Left lung (tissue), 10 donors: ENCODE data around the gene PDZD7. TPM values are rescaled to one million over a fixed set of nuclear protein-coding genes. Genes with fewer than 3 reads are reported as not detected.

Experiments
- ATAC-seq: fragments of 200-7000 bp; cut with Tn5 transposase; one replicate; pipeline ENCODE4 v1.9.1; 2020; ENCODE audit warnings: moderate library complexity
- DNase-seq, 4 donors: peaks; one replicate each; pipeline ENCODE4 v3.0.0-alpha.2; 2013 to 2020
- H3K27ac ChIP-seq, 2 donors: fragments of 200-600 bp; sonication (generic) in 1 of 2; one replicate each; pipeline versions ENCODE4 v1.5.0 to v1.8.0; 2020 to 2021
- H3K27me3 ChIP-seq, 2 donors: fragments of 200-600 bp; sonication (generic) in 1 of 2; one replicate each; pipeline versions ENCODE4 v1.5.0 to v1.8.0; 2020 to 2021
- H3K36me3 ChIP-seq, 2 donors: fragments of 200-600 bp; sonication (generic) in 1 of 2; one replicate each; pipeline versions ENCODE4 v1.5.0 to v1.8.0; 2020 to 2021
- H3K4me1 ChIP-seq, 2 donors: fragments of 200-600 bp; one replicate each; pipeline ENCODE4 v1.8.0; 2021
- H3K4me3 ChIP-seq, 2 donors: fragments of 200-600 bp; sonication (generic) in 1 of 2; one replicate each; pipeline versions ENCODE4 v1.5.0 to v1.8.0; 2020 to 2021; ENCODE audit warnings: mild to moderate bottlenecking in 1 of 2
- H3K9me3 ChIP-seq, 2 donors: fragments of 200-600 bp; sonication (generic) in 1 of 2; one replicate each; pipeline versions ENCODE4 v1.5.0 to v1.8.0; 2020 to 2021
- intact Hi-C, 2 donors: fragments of 100-400 bp; cut with DNase I; formaldehyde crosslinking; loops; one replicate each; pipeline versions ENCODE4 v1.11.2 to v1.14.2; 2022
- polyA plus RNA-seq, 6 donors: library from polyadenylated mRNA; unstranded; fragments of 120-200 nt; gene quantifications; one replicate each; pipeline ENCODE4 v1.2.1, GENCODE V29; 2013; ENCODE audit not compliant: insufficient read length in 6 of 6
- total RNA-seq, 2 donors: library from RNA; stranded (reverse); fragmentation: NEBNext Ultra II Directional; extraction: Animal tissue kit (Norgen Biotek cat#: 25700); gene quantifications; one replicate each; pipeline ENCODE4 v1.2.1, GENCODE V29; 2021
- TF ChIP-seq, protein P1 (sequence below), 2 donors: fragments of 200-600 bp; sonication (generic) in 1 of 2; IDR thresholded peaks; one replicate each; pipeline versions ENCODE4 v1.5.0 to v1.8.0; 2021; ENCODE audit warnings: antibody characterized with exemption in 2 of 2
- donor health status: DM: no; HTN: yes; CAD: no.
- donor health status: DM: no; HTN: no; CAD: no.

Gene PDZD7
- total and polyA plus RNA-seq, 8 donors: 0.41 to 0.96 (median 0.71) TPM

- intact Hi-C loops: no loop called here
- ATAC-seq (no peak), DNase-seq (peak in 2 of 4 donors; percentile 62 to 83)
- peaks cover 5 to 18% of the 10 kb centered on the region in 2 donors for H3K4me1 ChIP-seq
- H3K27ac ChIP-seq: peak overlapping the region in 1 of 2 donors; percentile 23
- TF ChIP-seq, protein P1, sequence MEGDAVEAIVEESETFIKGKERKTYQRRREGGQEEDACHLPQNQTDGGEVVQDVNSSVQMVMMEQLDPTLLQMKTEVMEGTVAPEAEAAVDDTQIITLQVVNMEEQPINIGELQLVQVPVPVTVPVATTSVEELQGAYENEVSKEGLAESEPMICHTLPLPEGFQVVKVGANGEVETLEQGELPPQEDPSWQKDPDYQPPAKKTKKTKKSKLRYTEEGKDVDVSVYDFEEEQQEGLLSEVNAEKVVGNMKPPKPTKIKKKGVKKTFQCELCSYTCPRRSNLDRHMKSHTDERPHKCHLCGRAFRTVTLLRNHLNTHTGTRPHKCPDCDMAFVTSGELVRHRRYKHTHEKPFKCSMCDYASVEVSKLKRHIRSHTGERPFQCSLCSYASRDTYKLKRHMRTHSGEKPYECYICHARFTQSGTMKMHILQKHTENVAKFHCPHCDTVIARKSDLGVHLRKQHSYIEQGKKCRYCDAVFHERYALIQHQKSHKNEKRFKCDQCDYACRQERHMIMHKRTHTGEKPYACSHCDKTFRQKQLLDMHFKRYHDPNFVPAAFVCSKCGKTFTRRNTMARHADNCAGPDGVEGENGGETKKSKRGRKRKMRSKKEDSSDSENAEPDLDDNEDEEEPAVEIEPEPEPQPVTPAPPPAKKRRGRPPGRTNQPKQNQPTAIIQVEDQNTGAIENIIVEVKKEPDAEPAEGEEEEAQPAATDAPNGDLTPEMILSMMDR (IDR thresholded peaks at IDR 0.05): no peak
- H3K27me3 ChIP-seq: no peaks in the 10 kb centered on the region
- H3K4me3 ChIP-seq: no peak overlapping the region
- H3K36me3 ChIP-seq: peaks cover 3 to 52% of the 10 kb centered on the region in 2 donors
- no peaks in the 10 kb centered on the region for H3K9me3 ChIP-seq
Observed at GRCh38 chr10:101007099-101007711, 23.7 kb downstream of the PDZD7 start.

- ATAC-seq: no peak
- Histone ChIP-seq H3K4me3 (no peak overlapping the region), H3K9me3 (no peaks in the 10 kb centered on the region), H3K4me1 (peaks cover 10 to 19% of the 10 kb centered on the region in 2 donors), H3K36me3 (peaks cover 3 to 52% of the 10 kb centered on the region in 2 donors), H3K27ac (peak overlapping the region in 1 of 2 donors; percentile 23), H3K27me3 (no peaks in the 10 kb centered on the region)
- no peak for DNase-seq
- TF ChIP-seq, protein P1 (IDR thresholded peaks at IDR 0.05): no peak
- intact Hi-C loops: no loop called here
Observed at GRCh38 chr10:101006593-101007098, 24.3 kb downstream of the PDZD7 start.

GRCh38 chr10:101005869-101006567, 24.9 kb downstream of the PDZD7 start:
- Histone ChIP-seq H3K27me3 (no peaks in the 10 kb centered on the region), H3K4me1 (peaks cover 14 to 25% of the 10 kb centered on the region in 2 donors), H3K27ac (peak overlapping the region in 1 of 2 donors; percentile 57), H3K4me3 (no peak overlapping the region), H3K36me3 (peaks cover 3 to 52% of the 10 kb centered on the region in 2 donors), H3K9me3 (no peaks in the 10 kb centered on the region)
- intact Hi-C loops: no loop called here
- no peak for DNase-seq
- TF ChIP-seq, protein P1 (IDR thresholded peaks at IDR 0.05): no peak
- no peak for ATAC-seq

- ATAC-seq: no peak
- Histone ChIP-seq H3K4me3 (no peak overlapping the region), H3K27ac (peak overlapping the region in 1 of 2 donors; percentile 57), H3K36me3 (peaks cover 3 to 52% of the 10 kb centered on the region in 2 donors), H3K4me1 (peaks cover 21 to 32% of the 10 kb centered on the region in 2 donors), H3K9me3 (no peaks in the 10 kb centered on the region), H3K27me3 (no peaks in the 10 kb centered on the region)
- TF ChIP-seq, protein P1 (IDR thresholded peaks at IDR 0.05): no peak
- DNase-seq: no peak
- intact Hi-C loops: no loop called here
Observed at GRCh38 chr10:101005361-101005760, 25.6 kb downstream of the PDZD7 start.

DNA sequence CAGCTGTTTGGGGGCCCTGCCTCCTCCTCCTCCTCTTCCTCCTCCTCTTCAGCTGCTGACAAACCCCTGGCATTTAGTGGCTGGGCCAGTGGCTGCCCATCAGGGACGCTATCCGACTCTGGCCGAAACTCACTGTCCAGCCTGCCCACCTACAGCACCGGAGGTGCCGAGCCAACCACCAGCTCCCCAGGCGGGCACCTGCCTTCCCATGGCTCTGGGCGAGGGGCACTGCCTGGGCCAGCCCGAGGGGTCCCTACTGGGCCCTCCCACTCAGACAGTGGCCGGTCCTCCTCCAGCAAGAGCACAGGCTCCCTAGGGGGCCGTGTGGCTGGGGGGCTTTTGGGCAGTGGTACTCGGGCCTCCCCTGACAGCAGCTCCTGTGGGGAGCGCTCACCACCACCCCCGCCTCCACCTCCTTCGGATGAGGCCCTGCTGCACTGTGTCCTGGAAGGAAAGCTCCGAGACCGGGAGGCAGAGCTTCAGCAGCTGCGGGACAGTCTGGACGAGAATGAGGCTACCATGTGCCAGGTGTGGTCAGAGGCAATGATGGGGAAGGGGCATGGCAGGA, 27.2 kb downstream of the PDZD7 start:
- H3K4me3 ChIP-seq: no peak overlapping the region
- peak in 1 of 4 donors; percentile 76 for DNase-seq
- H3K4me1 ChIP-seq: peaks cover 22 to 40% of the 10 kb centered on the region in 2 donors
- intact Hi-C loops: no loop called here
- TF ChIP-seq, protein P1 (IDR thresholded peaks at IDR 0.05): no peak
- H3K9me3 ChIP-seq: no peaks in the 10 kb centered on the region
- peaks cover 3 to 52% of the 10 kb centered on the region in 2 donors for H3K36me3 ChIP-seq
- H3K27me3 ChIP-seq: no peaks in the 10 kb centered on the region
- no peak for ATAC-seq
- H3K27ac ChIP-seq: no peak overlapping the region
